HUES48 (cell line): ENCODE results near the gene P4HA2.

Experiments
- H3K27ac ChIP-seq: one replicate; pipeline ENCODE4 v1.7.0; 2013; ENCODE audit warnings: low read depth, low read length, inconsistent platforms
- H3K27me3 ChIP-seq: 2 replicates; pipeline ENCODE4 v1.6.1; 2013; ENCODE audit warnings: mild to moderate bottlenecking, low read length; ENCODE audit not compliant: control insufficient read depth, insufficient read depth
- H3K36me3 ChIP-seq: 2 replicates; pipeline ENCODE4 v1.6.1; 2013; ENCODE audit warnings: low read length; ENCODE audit not compliant: control insufficient read depth, insufficient read depth
- H3K4me1 ChIP-seq: 2 replicates; pipeline ENCODE4 v1.6.1; 2013; ENCODE audit warnings: mild to moderate bottlenecking, low read length; ENCODE audit not compliant: control insufficient read depth, insufficient read depth
- H3K4me3 ChIP-seq: 2 replicates; pipeline ENCODE4 v1.5.1; 2013; ENCODE audit warnings: mild to moderate bottlenecking, low read depth, low read length
- H3K9ac ChIP-seq: 2 replicates; pipeline ENCODE4 v1.6.1; 2013; ENCODE audit warnings: mild to moderate bottlenecking, low read depth, low read length, moderate library complexity
- H3K9me3 ChIP-seq: 2 replicates; pipeline ENCODE4 v1.6.1; 2013; ENCODE audit warnings: low read length; ENCODE audit not compliant: control insufficient read depth, insufficient read depth

The P4HA2 gene

DNA sequence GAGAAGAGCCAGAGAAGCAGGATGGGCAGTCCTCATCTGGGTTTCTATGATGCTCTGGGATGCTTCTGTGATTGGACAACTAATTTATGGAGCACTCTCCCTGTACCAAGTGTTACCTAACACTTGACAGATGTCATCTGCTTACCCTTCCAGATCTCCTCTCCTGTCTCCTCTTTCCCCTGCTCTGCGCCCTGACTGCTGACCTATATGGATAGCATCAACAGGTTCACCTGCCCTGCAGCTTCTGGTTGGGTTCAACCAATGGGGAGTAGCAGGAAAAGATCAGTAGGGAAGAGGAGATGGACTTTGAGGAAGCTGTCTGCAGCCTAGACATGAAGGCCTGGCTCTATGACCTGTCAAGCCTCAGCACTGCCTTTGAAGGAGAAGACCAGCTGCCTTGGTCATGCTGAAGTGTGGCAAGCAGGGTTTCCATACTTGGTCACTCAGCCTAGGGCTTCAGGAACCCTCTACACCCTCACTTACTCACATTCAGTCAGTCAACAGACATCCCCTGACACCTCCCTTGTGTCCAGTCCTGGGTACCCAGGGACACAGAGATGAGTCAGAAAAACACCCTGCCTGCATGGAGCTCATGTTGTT, 11.3 kb upstream of the P4HA2 start:
- H3K27me3 ChIP-seq = no peaks in the 10 kb centered on the region
- no peak overlapping the region for H3K9ac ChIP-seq
- H3K4me3 ChIP-seq = no peak overlapping the region
- no peak overlapping the region for H3K27ac ChIP-seq
- no peaks in the 10 kb centered on the region for H3K36me3 ChIP-seq
- no peaks in the 10 kb centered on the region for H3K9me3 ChIP-seq
- no peaks in the 10 kb centered on the region for H3K4me1 ChIP-seq

DNA sequence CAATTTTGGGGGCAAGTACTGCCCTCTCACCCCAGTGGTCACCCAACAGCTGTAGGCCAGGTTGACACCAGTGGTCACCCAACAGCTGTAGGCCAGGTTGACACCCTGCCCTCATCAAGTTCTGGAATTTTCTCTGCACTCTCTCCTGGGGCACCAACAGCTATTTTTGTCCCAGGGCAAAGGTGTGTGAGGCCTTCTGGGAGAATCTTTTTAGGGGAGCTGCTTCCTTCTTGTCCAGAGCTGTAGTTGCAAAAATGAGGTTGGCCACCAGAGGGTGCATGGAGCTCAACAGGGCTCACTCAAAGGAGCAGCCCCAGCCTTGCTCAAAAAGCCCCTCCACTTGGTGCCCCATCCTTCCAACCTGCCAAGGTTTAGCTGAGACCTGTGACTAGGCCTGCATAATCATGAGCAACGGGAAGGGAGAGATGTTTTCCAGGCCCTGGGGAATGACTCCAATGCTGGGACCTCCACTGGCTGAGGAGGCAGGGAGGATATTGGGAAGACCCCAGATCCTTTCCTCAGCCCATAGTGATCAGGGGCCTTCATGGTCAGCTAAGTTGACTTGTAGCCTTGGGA, 10.6 kb upstream of the P4HA2 start:
- H3K27ac ChIP-seq = no peak overlapping the region
- H3K27me3 ChIP-seq = no peaks in the 10 kb centered on the region
- no peak overlapping the region for H3K4me3 ChIP-seq

DNA sequence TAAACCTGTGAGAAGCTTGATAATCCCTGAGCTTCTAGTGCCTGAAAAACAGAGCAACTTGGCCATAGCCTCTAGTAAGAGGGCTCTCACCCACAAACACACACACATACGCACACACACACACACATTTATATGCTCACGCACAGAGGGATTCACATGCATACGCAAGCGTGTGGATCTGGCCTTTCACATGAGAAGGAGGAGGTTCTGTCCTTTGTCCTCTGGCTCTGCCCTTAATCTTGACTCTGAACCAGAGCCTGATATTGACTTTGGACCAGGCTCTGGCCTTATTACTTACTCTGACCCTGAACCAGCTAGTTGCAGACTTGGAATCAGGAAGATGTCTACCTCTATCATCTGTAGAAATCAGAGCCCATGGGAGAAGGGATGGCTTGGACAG, 10.0 kb upstream of the P4HA2 start:
- H3K36me3 ChIP-seq = no peaks in the 10 kb centered on the region
- H3K4me3 ChIP-seq = no peak overlapping the region
- no peaks in the 10 kb centered on the region for H3K9me3 ChIP-seq
- no peaks in the 10 kb centered on the region for H3K4me1 ChIP-seq
- H3K27ac ChIP-seq = no peak overlapping the region
- no peak overlapping the region for H3K9ac ChIP-seq
- H3K27me3 ChIP-seq = no peaks in the 10 kb centered on the region

More for the DNA sequence above, 10.6 kb upstream of the P4HA2 start:
- Histone ChIP-seq H3K9ac (no peak overlapping the region), H3K9me3 (no peaks in the 10 kb centered on the region), H3K4me1 (no peaks in the 10 kb centered on the region), H3K36me3 (no peaks in the 10 kb centered on the region)

DNA sequence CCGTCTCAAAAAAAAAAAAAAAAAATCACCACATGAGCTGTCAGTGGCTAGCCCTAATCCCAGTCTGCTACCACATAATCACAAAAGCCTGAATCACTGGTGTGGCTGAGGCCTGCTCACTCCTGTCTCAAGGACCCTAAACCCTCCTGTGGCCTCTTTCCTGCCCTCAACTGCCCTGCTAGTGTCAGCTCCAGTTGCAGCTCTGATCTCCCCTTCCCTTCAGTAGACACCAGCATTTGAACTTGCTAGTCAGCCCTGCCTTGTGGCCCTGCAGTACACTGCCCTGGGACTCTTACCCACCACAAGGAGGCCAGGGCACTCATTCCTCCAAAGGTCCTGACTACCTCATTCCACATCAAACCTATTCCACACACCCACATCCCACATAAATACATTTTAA, 9.5 kb upstream of the P4HA2 start:
- H3K36me3 ChIP-seq = no peaks in the 10 kb centered on the region
- no peaks in the 10 kb centered on the region for H3K9me3 ChIP-seq
- H3K27me3 ChIP-seq = no peaks in the 10 kb centered on the region
- no peaks in the 10 kb centered on the region for H3K4me1 ChIP-seq
- H3K4me3 ChIP-seq = no peak overlapping the region
- H3K9ac ChIP-seq = no peak overlapping the region
- no peak overlapping the region for H3K27ac ChIP-seq

DNA sequence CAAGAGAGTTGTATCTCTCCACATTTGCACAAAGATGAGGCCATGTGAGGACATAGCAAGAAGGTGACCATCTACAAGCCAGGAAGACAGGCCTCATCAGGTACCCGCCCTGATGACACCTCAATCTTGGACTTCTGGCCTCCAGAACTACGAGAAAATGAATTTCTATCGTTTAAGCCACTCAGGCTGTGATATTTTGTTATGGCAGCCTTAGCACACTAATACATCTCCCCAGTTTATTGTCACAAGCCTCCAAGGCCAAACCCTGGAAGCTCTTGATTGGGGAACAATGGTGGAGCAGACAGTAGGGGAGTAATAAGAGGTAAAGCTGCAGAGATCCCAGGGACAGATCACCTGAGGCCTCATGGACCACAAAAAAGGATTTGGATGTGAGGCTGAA, 7.7 kb upstream of the P4HA2 start:
- Histone ChIP-seq H3K4me1 (no peaks in the 10 kb centered on the region), H3K9ac (no peak overlapping the region), H3K4me3 (no peak overlapping the region), H3K27me3 (no peaks in the 10 kb centered on the region), H3K27ac (no peak overlapping the region), H3K9me3 (no peaks in the 10 kb centered on the region), H3K36me3 (no peaks in the 10 kb centered on the region)

DNA sequence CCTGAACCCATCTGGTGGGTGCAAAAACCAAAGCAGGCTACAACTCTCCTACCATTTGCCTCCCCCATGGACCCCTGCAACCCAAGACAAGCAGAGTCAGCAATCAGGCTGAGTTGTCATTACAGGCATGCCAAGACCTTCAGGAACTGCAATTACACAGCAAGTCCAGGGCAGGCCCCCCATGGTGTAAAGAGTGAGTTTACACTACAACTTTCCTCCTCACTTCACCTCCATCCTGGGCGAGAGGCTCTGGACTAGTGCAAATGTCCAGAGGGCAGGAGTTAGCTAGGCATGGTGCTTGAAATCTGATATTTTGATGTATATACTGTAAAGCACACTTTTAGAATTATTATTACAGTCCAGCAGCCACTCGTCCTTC, 7.0 kb upstream of the P4HA2 start:
- H3K36me3 ChIP-seq = no peaks in the 10 kb centered on the region
- no peak overlapping the region for H3K4me3 ChIP-seq
- no peaks in the 10 kb centered on the region for H3K4me1 ChIP-seq
- no peak overlapping the region for H3K27ac ChIP-seq
- no peak overlapping the region for H3K9ac ChIP-seq
- H3K27me3 ChIP-seq = peaks cover 1% of the 10 kb centered on the region
- H3K9me3 ChIP-seq = no peaks in the 10 kb centered on the region

DNA sequence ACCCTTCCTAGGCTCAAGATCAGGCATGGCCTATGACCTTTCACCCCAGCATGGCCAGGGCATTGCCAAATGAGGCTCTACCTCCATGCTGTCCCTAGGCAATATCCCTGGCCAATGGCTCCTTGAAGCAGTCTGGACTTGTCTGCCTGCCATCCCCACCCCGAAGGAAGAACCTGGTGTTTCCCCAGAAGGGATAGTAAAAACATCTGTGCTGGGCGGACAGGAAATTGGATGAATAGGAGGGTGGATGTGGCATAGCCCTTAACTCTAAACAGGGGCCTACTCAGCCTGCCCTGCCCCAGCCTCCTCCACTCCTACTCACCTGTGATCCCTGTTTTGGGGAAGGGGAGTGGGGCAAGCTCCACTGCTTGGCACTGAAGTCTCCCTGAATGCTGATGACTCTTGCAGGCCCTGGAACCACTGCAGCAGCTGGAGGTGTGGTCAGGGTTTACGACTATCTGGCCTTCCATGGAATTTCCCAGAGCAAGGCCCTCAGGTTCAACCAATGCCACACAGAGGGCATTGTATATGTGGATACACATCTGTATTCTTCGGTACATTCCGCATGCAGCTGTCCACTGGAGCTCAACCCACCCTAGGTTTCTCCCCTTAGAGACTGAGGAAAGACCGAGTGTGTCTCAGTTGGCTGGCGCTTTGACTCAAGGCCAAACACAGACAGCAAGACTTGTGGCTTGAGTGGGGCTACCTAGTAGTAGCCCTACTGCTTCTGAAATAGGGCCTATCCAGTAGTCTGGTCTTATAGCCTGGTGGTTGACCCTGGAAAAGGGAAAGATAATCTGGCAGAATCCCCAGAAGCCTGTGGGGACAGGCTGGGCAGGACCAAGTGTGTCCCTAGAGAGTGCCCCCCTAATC, 6.4 kb upstream of the P4HA2 start:
- H3K4me3 ChIP-seq = no peak overlapping the region
- H3K9me3 ChIP-seq = no peaks in the 10 kb centered on the region
- peaks cover 6% of the 10 kb centered on the region for H3K27me3 ChIP-seq
- no peaks in the 10 kb centered on the region for H3K4me1 ChIP-seq
- no peak overlapping the region for H3K9ac ChIP-seq
- no peaks in the 10 kb centered on the region for H3K36me3 ChIP-seq
- H3K27ac ChIP-seq = no peak overlapping the region

DNA sequence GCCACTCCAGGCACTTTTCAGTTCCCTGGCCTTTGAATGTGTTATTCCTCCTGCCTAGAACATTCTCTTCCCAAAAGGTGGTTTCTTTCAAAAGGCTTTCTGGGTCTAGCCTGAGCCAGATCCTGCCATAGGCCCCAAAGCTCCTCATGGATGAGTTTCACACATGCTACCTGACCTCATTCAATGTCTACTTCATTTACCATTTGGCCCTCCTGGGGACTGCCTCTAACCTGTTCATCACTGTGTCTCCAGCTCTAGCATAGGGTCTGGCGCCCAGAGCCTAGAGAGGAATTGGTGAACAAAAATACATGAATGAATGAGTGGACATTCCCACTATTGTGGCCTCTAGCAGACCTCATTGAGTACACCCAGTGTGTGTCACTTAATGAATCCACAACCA, 5.4 kb upstream of the P4HA2 start:
- no peaks in the 10 kb centered on the region for H3K4me1 ChIP-seq

DNA sequence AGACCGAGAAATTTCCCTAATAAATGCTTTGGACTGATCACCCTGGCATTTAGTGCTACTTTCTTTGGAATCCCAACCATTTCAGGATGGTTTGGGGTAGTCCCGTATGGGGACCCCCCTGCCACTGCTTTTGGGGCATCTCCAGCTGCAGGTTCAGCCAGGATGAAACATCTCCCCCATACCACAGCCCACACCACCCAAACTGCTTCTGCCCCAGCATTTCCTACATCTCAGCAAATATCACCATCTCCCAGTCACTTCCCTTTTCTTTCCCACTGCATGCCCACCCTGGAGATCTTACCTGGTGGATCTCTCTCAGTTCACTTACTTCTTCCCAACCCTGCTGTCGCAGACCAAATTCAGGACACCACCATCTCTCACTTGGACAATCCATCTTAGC, 4.8 kb upstream of the P4HA2 start:
- H3K27me3 ChIP-seq = peaks cover 12% of the 10 kb centered on the region
- H3K36me3 ChIP-seq = no peaks in the 10 kb centered on the region
- no peak overlapping the region for H3K4me3 ChIP-seq

More for the DNA sequence above, 5.4 kb upstream of the P4HA2 start:
- Histone ChIP-seq H3K36me3 (no peaks in the 10 kb centered on the region), H3K9me3 (no peaks in the 10 kb centered on the region), H3K27ac (no peak overlapping the region), H3K4me3 (no peak overlapping the region), H3K27me3 (peaks cover 12% of the 10 kb centered on the region), H3K9ac (no peak overlapping the region)

DNA sequence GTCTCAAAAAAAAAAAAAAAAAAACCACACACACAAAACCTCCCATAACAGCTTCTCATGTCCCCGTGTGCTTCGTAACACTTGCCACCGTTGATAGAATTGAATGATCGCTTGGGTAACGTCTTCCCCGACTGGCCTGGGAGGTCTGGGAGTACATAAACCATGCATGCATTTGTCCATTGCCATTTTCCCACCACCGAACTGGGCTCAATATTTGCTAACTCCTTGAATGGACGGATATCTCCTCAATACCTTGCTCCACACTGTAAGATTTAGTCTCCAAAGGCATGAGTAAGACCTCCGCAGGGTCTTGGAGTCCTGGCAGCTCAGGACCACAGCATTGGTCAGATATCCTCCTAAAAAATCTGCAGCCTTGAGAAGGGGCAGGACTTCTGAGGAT, 3.2 kb upstream of the P4HA2 start:
- Histone ChIP-seq H3K9ac (no peak overlapping the region), H3K4me1 (0 out of 2 replicates have a peak, but pooled peaks cover 4% of the 10 kb centered on the region), H3K36me3 (no peaks in the 10 kb centered on the region)

More for the DNA sequence above, 4.8 kb upstream of the P4HA2 start:
- Histone ChIP-seq H3K27ac (no peak overlapping the region), H3K4me1 (no peaks in the 10 kb centered on the region), H3K9ac (no peak overlapping the region), H3K9me3 (no peaks in the 10 kb centered on the region)

DNA sequence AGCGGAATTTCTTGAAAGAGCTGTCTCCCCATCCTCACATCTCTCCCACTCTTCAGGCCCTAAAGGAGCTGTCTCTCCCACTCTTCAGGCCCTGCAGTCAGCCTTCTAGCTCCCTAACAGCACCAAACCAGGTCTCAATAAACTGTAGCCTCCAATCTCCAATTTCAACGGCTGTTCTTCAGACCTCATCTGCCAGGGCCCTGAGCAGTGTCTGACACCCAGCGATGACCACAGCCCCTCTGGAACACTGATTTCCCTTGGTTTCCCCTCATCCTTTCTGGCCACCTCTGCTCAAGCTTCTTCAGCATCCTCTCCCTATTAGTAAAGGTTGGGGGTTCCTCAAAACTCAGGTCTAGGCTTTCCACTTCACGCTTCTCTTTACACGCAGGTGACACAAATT, 1.6 kb upstream of the P4HA2 start:
- no peak overlapping the region for H3K27ac ChIP-seq
- H3K27me3 ChIP-seq = peaks cover 30% of the 10 kb centered on the region
- no peak overlapping the region for H3K4me3 ChIP-seq
- no peak overlapping the region for H3K9ac ChIP-seq
- H3K36me3 ChIP-seq = no peaks in the 10 kb centered on the region
- no peaks in the 10 kb centered on the region for H3K9me3 ChIP-seq
- peaks cover 6% of the 10 kb centered on the region; the same call in 1 of the 2 replicates for H3K4me1 ChIP-seq

More for the DNA sequence above, 3.2 kb upstream of the P4HA2 start:
- Histone ChIP-seq H3K9me3 (no peaks in the 10 kb centered on the region), H3K27me3 (peaks cover 25% of the 10 kb centered on the region), H3K4me3 (no peak overlapping the region), H3K27ac (no peak overlapping the region)
